ENCODE results near the gene BCL2.

The BCL2 gene

GRCh38 chr18:63091671-63092364, 227.8 kb downstream of the BCL2 start:
- TF ChIP-seq POLR2AphosphoS5 (IDR thresholded peaks at IDR 0.05; ENCODE audit: borderline replicate concordance, low read depth, low read length): no peak
- TF ChIP-seq FOXP2 (optimal IDR thresholded peaks at IDR 0.05; ENCODE audit: control extremely low read depth, extremely low read length, insufficient read depth): no peak
- no peak for TF ChIP-seq EZH2 (IDR thresholded peaks at IDR 0.05)

GRCh38 chr18:63090334-63090733, 229.2 kb downstream of the BCL2 start:
- Histone ChIP-seq H3K9me3 (ENCODE audit: low read depth, low read length) (no peaks in the 10 kb centered on the region), H3K27ac (no peak overlapping the region), H3K4me3 (no peak overlapping the region), H3K36me3 (ENCODE audit: insufficient read depth, low read length) (no peaks in the 10 kb centered on the region), H3K9ac (ENCODE audit: insufficient read length) (no peak overlapping the region)
- no peak for TF ChIP-seq POLR2AphosphoS5 (IDR thresholded peaks at IDR 0.05; ENCODE audit: borderline replicate concordance, low read depth, low read length)
- TF ChIP-seq EZH2 (IDR thresholded peaks at IDR 0.05): no peak
- no peak for TF ChIP-seq FOXP2 (optimal IDR thresholded peaks at IDR 0.05; ENCODE audit: control extremely low read depth, extremely low read length, insufficient read depth)
- no peak for DNase-seq (ENCODE audit: low read depth, low spot score)

More at GRCh38 chr18:63091671-63092364, 227.8 kb downstream of the BCL2 start:
- H3K27ac ChIP-seq: no peak overlapping the region
- DNase-seq (ENCODE audit: low read depth, low spot score): no peak
- no peaks in the 10 kb centered on the region for H3K9me3 ChIP-seq (ENCODE audit: low read depth, low read length)
- H3K9ac ChIP-seq (ENCODE audit: insufficient read length): no peak overlapping the region
- no peaks in the 10 kb centered on the region for H3K36me3 ChIP-seq (ENCODE audit: insufficient read depth, low read length)
- no peak overlapping the region for H3K4me3 ChIP-seq

GRCh38 chr18:63089041-63089440, 230.5 kb downstream of the BCL2 start:
- H3K4me3 ChIP-seq: no peak overlapping the region
- H3K9me3 ChIP-seq (ENCODE audit: low read depth, low read length): no peaks in the 10 kb centered on the region
- TF ChIP-seq FOXP2 (optimal IDR thresholded peaks at IDR 0.05; ENCODE audit: control extremely low read depth, extremely low read length, insufficient read depth) (no peak), EZH2 (IDR thresholded peaks at IDR 0.05) (no peak)
- DNase-seq (ENCODE audit: low read depth, low spot score): no peak
- H3K36me3 ChIP-seq (ENCODE audit: insufficient read depth, low read length): no peaks in the 10 kb centered on the region
- no peak overlapping the region for H3K9ac ChIP-seq (ENCODE audit: insufficient read length)
- no peak overlapping the region for H3K27ac ChIP-seq

GRCh38 chr18:63088262-63088661, 231.3 kb downstream of the BCL2 start:
- Histone ChIP-seq H3K4me3 (no peak overlapping the region), H3K9me3 (ENCODE audit: low read depth, low read length) (no peaks in the 10 kb centered on the region), H3K9ac (ENCODE audit: insufficient read length) (no peak overlapping the region), H3K36me3 (ENCODE audit: insufficient read depth, low read length) (no peaks in the 10 kb centered on the region), H3K27ac (no peak overlapping the region)
- no peak for DNase-seq (ENCODE audit: low read depth, low spot score)
- TF ChIP-seq EZH2 (IDR thresholded peaks at IDR 0.05): no peak
- TF ChIP-seq POLR2AphosphoS5 (IDR thresholded peaks at IDR 0.05; ENCODE audit: borderline replicate concordance, low read depth, low read length): no peak
- no peak for TF ChIP-seq FOXP2 (optimal IDR thresholded peaks at IDR 0.05; ENCODE audit: control extremely low read depth, extremely low read length, insufficient read depth)

GRCh38 chr18:63087421-63088230, 231.9 kb downstream of the BCL2 start:
- DNase-seq (ENCODE audit: low read depth, low spot score): no peak

GRCh38 chr18:63085611-63086010, 234.0 kb downstream of the BCL2 start:
- H3K9ac ChIP-seq (ENCODE audit: insufficient read length): no peak overlapping the region
- DNase-seq (ENCODE audit: low read depth, low spot score): no peak
- H3K4me3 ChIP-seq: no peak overlapping the region
- H3K36me3 ChIP-seq (ENCODE audit: insufficient read depth, low read length): no peaks in the 10 kb centered on the region
- no peaks in the 10 kb centered on the region for H3K9me3 ChIP-seq (ENCODE audit: low read depth, low read length)
- TF ChIP-seq EZH2 (IDR thresholded peaks at IDR 0.05) (no peak), FOXP2 (optimal IDR thresholded peaks at IDR 0.05; ENCODE audit: control extremely low read depth, extremely low read length, insufficient read depth) (no peak), POLR2AphosphoS5 (IDR thresholded peaks at IDR 0.05; ENCODE audit: borderline replicate concordance, low read depth, low read length) (no peak)
- H3K27ac ChIP-seq: no peak overlapping the region

More at GRCh38 chr18:63087421-63088230, 231.9 kb downstream of the BCL2 start:
- TF ChIP-seq EZH2 (IDR thresholded peaks at IDR 0.05): no peak
- no peak for TF ChIP-seq FOXP2 (optimal IDR thresholded peaks at IDR 0.05; ENCODE audit: control extremely low read depth, extremely low read length, insufficient read depth)
- no peak for TF ChIP-seq POLR2AphosphoS5 (IDR thresholded peaks at IDR 0.05; ENCODE audit: borderline replicate concordance, low read depth, low read length)
- Histone ChIP-seq H3K4me3 (no peak overlapping the region), H3K36me3 (ENCODE audit: insufficient read depth, low read length) (no peaks in the 10 kb centered on the region), H3K27ac (no peak overlapping the region), H3K9ac (ENCODE audit: insufficient read length) (no peak overlapping the region), H3K9me3 (ENCODE audit: low read depth, low read length) (no peaks in the 10 kb centered on the region)

GRCh38 chr18:63084219-63084618, 235.3 kb downstream of the BCL2 start:
- no peak overlapping the region for H3K9ac ChIP-seq (ENCODE audit: insufficient read length)
- H3K9me3 ChIP-seq (ENCODE audit: low read depth, low read length): no peaks in the 10 kb centered on the region
- no peak for TF ChIP-seq FOXP2 (optimal IDR thresholded peaks at IDR 0.05; ENCODE audit: control extremely low read depth, extremely low read length, insufficient read depth)
- no peak for TF ChIP-seq POLR2AphosphoS5 (IDR thresholded peaks at IDR 0.05; ENCODE audit: borderline replicate concordance, low read depth, low read length)
- TF ChIP-seq EZH2 (IDR thresholded peaks at IDR 0.05): no peak
- DNase-seq (ENCODE audit: low read depth, low spot score): no peak
- no peak overlapping the region for H3K4me3 ChIP-seq
- H3K36me3 ChIP-seq (ENCODE audit: insufficient read depth, low read length): no peaks in the 10 kb centered on the region
- no peak overlapping the region for H3K27ac ChIP-seq

GRCh38 chr18:63083555-63083954, 236.0 kb downstream of the BCL2 start:
- TF ChIP-seq EZH2 (IDR thresholded peaks at IDR 0.05) (no peak), FOXP2 (optimal IDR thresholded peaks at IDR 0.05; ENCODE audit: control extremely low read depth, extremely low read length, insufficient read depth) (no peak), POLR2AphosphoS5 (IDR thresholded peaks at IDR 0.05; ENCODE audit: borderline replicate concordance, low read depth, low read length) (no peak)
- DNase-seq (ENCODE audit: low read depth, low spot score): no peak
- no peaks in the 10 kb centered on the region for H3K9me3 ChIP-seq (ENCODE audit: low read depth, low read length)
- no peak overlapping the region for H3K27ac ChIP-seq
- H3K4me3 ChIP-seq: no peak overlapping the region
- H3K36me3 ChIP-seq (ENCODE audit: insufficient read depth, low read length): no peaks in the 10 kb centered on the region
- H3K9ac ChIP-seq (ENCODE audit: insufficient read length): no peak overlapping the region

All from SK-N-MC (cell line).